Diencephalon (tissue), 1 donor: Measurements from ENCODE around the gene FARP2. TPM values are rescaled to one million over a fixed set of nuclear protein-coding genes. Genes with fewer than 3 reads are reported as not detected.

Source experiments
- small RNA-seq: library from RNA; depleted of rRNA; stranded (forward); fragments of <200 nt; gene quantifications from one replicate; pipeline ENCODE3, GENCODE V24; 2014
- total RNA-seq: library from RNA; depleted of rRNA; stranded (reverse); fragments of >200 nt; gene quantifications from one replicate; pipeline ENCODE4 v1.2.3, GENCODE V29; 2014

The FARP2 gene, protein sequence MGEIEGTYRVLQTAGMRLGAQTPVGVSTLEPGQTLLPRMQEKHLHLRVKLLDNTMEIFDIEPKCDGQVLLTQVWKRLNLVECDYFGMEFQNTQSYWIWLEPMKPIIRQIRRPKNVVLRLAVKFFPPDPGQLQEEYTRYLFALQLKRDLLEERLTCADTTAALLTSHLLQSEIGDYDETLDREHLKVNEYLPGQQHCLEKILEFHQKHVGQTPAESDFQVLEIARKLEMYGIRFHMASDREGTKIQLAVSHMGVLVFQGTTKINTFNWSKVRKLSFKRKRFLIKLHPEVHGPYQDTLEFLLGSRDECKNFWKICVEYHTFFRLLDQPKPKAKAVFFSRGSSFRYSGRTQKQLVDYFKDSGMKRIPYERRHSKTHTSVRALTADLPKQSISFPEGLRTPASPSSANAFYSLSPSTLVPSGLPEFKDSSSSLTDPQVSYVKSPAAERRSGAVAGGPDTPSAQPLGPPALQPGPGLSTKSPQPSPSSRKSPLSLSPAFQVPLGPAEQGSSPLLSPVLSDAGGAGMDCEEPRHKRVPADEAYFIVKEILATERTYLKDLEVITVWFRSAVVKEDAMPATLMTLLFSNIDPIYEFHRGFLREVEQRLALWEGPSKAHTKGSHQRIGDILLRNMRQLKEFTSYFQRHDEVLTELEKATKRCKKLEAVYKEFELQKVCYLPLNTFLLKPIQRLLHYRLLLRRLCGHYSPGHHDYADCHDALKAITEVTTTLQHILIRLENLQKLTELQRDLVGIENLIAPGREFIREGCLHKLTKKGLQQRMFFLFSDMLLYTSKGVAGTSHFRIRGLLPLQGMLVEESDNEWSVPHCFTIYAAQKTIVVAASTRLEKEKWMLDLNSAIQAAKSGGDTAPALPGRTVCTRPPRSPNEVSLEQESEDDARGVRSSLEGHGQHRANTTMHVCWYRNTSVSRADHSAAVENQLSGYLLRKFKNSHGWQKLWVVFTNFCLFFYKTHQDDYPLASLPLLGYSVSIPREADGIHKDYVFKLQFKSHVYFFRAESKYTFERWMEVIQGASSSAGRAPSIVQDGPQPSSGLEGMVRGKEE
- 40.6 TPM for total RNA-seq

DNA sequence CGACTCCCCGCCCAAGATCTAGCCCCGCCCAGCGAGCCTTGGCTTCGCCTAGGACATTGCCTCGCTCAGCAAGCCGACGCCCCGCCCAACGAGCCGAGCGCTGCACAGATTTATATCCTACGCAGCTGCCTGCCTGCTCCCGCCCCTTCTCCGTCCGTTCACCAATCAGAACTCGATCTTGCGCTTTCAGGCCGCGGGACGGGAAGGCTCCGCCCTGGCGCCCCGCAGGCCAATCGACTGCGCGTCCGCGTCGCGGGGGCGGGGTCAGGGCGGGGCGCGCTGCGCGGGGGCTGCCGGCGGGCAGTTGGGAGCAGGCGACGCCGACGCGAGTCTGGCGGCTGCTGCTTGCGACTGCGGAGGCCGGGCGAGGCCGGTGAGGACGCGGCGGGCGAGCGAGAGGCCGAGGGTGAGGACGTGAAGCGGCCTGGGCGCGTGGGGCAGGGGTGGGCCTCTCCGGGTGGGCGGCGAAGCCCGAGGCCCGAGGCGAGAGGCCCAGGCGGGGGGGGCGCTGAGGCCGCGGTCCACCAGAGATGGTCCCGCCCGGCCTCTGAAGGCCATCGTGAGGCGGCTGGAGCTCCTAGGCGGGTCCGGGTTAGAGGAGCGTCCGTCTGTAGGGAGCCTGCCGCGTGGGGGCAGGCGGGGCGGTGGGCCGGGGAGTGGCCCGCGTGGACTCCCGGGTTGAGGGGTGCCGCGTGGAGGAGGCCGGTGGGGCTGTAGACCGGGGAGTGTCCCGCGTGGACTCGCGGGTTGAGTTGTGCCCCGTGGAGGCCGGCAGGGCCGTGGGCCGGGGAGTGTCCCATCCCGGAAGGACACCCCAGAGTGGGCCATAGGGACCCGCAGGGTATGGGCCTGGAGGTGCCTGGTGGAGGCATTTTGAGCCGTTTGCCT lies at the start of gene FARP2:
Gene FARP2 (plus strand): TSS at position 303 of the 888 bp plus-strand sequence. CDS start 16,823 bp downstream, outside the sequence.

DNA sequence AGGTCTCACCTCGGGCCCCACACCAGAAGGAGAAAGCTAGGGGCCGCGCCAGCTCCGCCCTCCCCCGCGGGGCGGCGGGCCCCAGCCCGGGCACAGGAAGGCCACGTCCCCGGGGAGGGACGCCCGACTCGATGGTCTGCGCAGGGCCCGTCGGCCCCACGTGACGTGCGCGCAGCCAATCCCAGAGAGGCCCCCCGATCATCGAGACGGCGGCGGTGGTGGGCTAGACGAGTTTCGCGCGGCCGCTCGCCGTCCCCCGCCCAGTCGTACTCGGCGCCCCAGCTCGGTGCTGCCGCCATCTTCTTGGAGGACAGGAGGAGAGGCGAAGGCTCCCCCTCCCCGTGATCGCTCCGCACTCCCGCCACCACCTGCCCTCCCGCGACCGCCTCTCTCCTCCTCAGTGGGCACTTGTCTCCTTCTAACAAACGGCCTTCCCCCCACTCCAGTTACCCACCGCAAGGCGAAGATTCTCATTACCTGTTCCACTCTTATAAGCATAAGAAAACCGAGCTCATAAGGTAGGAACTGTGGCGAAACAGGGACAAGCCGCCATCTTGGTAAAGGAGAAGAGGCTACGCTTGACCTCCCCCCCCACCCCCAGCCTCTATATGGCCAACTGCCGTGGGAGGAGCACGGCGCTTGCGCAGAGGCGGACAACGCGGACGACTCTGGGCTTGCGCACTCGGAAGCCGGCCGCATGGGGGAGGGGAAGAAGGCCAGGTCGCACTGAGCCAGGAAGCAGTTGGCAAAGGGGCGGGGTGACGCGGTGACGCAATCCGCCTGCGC lies 40.8 kb upstream of the FARP2 start, which contains the start of gene HDLBP:
Gene HDLBP (minus strand): TSS at position 580 of the 786 bp plus-strand sequence. CDS start 48,803 bp downstream, outside the sequence.

DNA sequence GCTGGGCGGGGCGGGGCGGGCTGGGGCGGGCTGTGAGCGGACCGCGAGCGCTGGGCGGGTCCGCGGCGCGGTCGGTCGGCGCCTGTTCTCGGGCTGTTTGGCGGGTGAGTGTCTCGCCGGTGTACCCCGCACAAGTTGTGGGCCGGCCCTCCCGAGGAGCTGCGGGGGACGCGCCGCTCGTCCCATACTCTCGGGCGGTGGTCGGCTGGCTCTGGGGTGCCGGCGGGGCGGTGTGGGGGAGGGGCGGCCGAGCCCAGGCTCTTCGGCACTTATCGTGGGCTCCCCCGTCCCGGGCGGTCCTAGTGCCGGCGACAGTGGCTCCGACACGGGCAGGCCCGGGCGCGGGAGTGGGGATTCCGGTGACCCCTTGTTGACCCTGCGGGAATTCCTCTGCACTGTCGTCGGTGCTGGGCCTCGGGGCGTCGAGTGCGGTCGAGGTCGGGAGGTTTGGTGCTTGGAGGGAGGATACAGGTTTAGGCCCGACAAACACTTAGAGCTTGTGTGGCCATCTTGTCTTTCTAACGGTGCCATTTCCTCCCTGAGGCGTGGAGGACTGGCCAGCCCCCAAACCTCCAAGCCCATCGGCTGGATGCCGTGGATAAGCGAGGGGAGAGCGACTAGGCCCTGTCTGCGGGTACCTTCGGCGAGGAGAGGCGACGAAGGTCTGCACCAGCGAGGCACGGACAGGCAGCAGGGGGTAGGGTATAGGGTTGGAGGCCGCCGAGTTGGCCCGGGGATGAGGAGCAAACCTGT lies 40.0 kb upstream of the FARP2 start, which contains the start of gene SEPTIN2:
Gene SEPTIN2 (plus strand): TSS at position 47 of the 753 bp plus-strand sequence. CDS start 8,308 bp downstream, outside the sequence.

DNA sequence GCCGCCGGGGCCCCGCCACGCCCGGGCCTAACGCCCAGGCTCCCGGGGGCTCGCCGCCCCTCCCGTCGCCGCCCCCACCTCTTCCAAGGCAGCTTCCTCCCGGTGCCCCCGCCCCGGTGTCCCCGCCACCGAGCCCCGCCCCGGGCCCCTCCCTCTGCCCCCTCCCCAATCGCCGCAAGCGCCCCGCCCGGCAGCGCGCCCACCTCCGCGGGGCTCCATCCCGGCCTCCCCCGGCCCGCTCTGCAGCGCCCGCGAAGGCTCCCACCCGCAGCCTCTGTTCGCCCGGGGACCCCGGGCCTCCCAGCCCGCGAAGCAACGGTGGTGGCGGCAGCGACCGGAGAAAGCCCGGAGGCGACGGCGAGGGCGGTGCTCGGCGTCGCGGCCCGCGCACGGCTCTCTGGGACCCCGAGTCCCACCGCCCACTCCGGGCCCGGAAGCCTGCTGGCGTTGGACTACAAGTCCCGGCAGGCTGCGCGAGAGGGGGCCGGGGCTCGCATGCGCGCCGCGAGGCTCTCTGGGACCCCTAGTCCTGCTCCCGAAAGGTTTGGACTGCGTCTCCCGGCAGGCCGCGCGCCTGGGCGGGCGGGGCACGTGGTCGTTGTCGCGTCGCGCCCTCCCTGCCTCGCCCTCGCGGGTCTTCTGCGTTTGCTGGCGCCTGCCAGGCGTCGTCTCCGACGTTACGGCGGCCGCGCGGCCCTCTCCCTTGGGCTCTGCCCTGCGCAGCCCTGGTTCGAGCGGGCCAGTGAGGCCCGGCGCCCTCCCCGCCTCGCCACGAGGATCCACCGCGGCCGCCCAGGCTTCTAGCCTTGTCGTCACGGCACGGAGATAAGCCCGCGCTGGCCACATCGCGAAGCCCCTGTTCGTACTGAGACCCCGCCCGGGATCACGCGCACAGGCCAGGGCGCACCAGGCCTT lies 152.4 kb downstream of the FARP2 start, which contains the start of gene STK25:
Gene STK25 (minus strand): TSS at position 345 of the 915 bp plus-strand sequence. CDS start 549 bp downstream, outside the sequence.

Small RNA genes within 50 kb of the gene (small RNA-seq; reads per million reads assigned to genes)
- gene MIR3133: not detected

Other genes with a start within 250 kb of the FARP2 start
- gene PASK, start 206.8 kb upstream of the FARP2 start, total RNA-seq: 14.3 TPM
- 62.7 TPM for gene PPP1R7, start 205.8 kb upstream of the FARP2 start, total RNA-seq
- 0.46 TPM for gene ANO7, start 167.6 kb upstream of the FARP2 start, total RNA-seq
- 243 TPM for gene HDLBP, start 40.6 kb upstream of the FARP2 start, total RNA-seq
- gene SEPTIN2, start 40.4 kb upstream of the FARP2 start, total RNA-seq: 295 TPM
- 204 TPM for gene STK25, start 152.3 kb downstream of the FARP2 start, total RNA-seq
- gene BOK, start 202.5 kb downstream of the FARP2 start, total RNA-seq: 35.1 TPM